SK-N-SH treated with all-trans-retinoic acid at 6 μM for 48 hours (cell line): ENCODE data around the gene SAMD4A.

Experiments used
- ATAC-seq: fragments of 200-7000 bp; cut with Tn5 transposase; 3 replicates; pipeline ENCODE4 v1.9.1; 2020; ENCODE audit warnings: mild to moderate bottlenecking, moderate library complexity
- ARNTL ChIP-seq: fragments of 450-650 bp; formaldehyde crosslinking; IDR thresholded peaks from 2 replicates; pipeline ENCODE4 v1.5.0; 2020; ENCODE audit warnings: low read depth, mild to moderate bottlenecking, moderate library complexity, borderline replicate concordance
- BACH2 ChIP-seq: fragments of 250-450 bp; sonication (Bioruptor Pico); IDR thresholded peaks from 2 replicates; pipeline ENCODE4 v1.9.0; 2021; ENCODE audit warnings: mild to moderate bottlenecking, borderline replicate concordance
- CSDC2 ChIP-seq: fragments of 250-450 bp; sonication (Bioruptor Pico); IDR thresholded peaks from 2 replicates; pipeline ENCODE4 v1.5.0; 2020; ENCODE audit warnings: mild to moderate bottlenecking, moderate library complexity
- ESRRG ChIP-seq: fragments of 250-450 bp; sonication (Bioruptor Pico); IDR thresholded peaks from 2 replicates; pipeline ENCODE4 v1.6.1; 2021; ENCODE audit warnings: mild to moderate bottlenecking
- GLIS3 ChIP-seq: fragments of 250-450 bp; sonication (Bioruptor Pico); IDR thresholded peaks from 2 replicates; pipeline ENCODE4 v1.5.0; 2020; ENCODE audit warnings: mild to moderate bottlenecking, moderate library complexity
- ISL1 ChIP-seq: fragments of 250-450 bp; sonication (Bioruptor Pico); IDR thresholded peaks from 2 replicates; pipeline ENCODE4 v2.1.2; 2022; ENCODE audit warnings: mild to moderate bottlenecking, moderate library complexity
- OSR1 ChIP-seq: fragments of 250-450 bp; sonication (Bioruptor Pico); IDR thresholded peaks from 2 replicates; pipeline ENCODE4 v1.8.0; 2022; ENCODE audit warnings: moderate library complexity, mild to moderate bottlenecking, inconsistent platforms
- PPARA ChIP-seq: fragments of 250-450 bp; sonication (Bioruptor Pico); IDR thresholded peaks from 2 replicates; pipeline ENCODE4 v1.5.0; 2020; ENCODE audit warnings: mild to moderate bottlenecking, borderline replicate concordance
- RARB ChIP-seq: fragments of 250-450 bp; sonication (Bioruptor Pico); IDR thresholded peaks from 2 replicates; pipeline ENCODE4 v1.8.0; 2021; ENCODE audit warnings: mild to moderate bottlenecking, moderate library complexity
- SNAI2 ChIP-seq: fragments of 250-450 bp; sonication (Bioruptor Pico); IDR thresholded peaks from 2 replicates; pipeline ENCODE4 v1.5.0; 2020; ENCODE audit warnings: mild to moderate bottlenecking, moderate library complexity
- TCF4 ChIP-seq: fragments of 250-450 bp; sonication (Bioruptor Pico); IDR thresholded peaks from 2 replicates; pipeline ENCODE4 v1.8.0; 2021; ENCODE audit warnings: mild to moderate bottlenecking, moderate library complexity, borderline replicate concordance
- TOX ChIP-seq: fragments of 250-450 bp; sonication (Bioruptor Pico); IDR thresholded peaks from 2 replicates; pipeline ENCODE4 v1.8.0; 2021; ENCODE audit warnings: mild to moderate bottlenecking, moderate library complexity, borderline replicate concordance
- ZC3H10 ChIP-seq: fragments of 250-450 bp; sonication (Bioruptor Pico); IDR thresholded peaks from 2 replicates; pipeline ENCODE4 v1.5.1; 2021; ENCODE audit warnings: mild to moderate bottlenecking, moderate library complexity
- ZFP3 ChIP-seq: fragments of 250-450 bp; sonication (Bioruptor Pico); IDR thresholded peaks from 2 replicates; pipeline ENCODE4 v1.5.0; 2020; ENCODE audit warnings: mild to moderate bottlenecking, moderate library complexity
- ZFP30 ChIP-seq: fragments of 450-650 bp; formaldehyde crosslinking; IDR thresholded peaks from 2 replicates; pipeline ENCODE4 v1.5.0; 2022; ENCODE audit warnings: mild to moderate bottlenecking, moderate library complexity
- ZNF565 ChIP-seq: fragments of 450-650 bp; formaldehyde crosslinking; conservative IDR thresholded peaks from 2 replicates; pipeline ENCODE4 v1.5.0; 2020; ENCODE audit warnings: low read depth, mild to moderate bottlenecking, moderate library complexity
- ZNF70 ChIP-seq: fragments of 450-650 bp; formaldehyde crosslinking; IDR thresholded peaks from 2 replicates; pipeline ENCODE4 v1.5.0; 2020; ENCODE audit warnings: mild to moderate bottlenecking, moderate library complexity
- ZNF8 ChIP-seq: fragments of 450-650 bp; formaldehyde crosslinking; IDR thresholded peaks from 2 replicates; pipeline ENCODE4 v1.5.0; 2020; ENCODE audit warnings: mild to moderate bottlenecking, moderate library complexity
- TF ChIP-seq, protein P1 (sequence below): fragments of 250-450 bp; sonication (Bioruptor Pico); IDR thresholded peaks from 2 replicates; pipeline ENCODE4 v1.5.1; 2021; ENCODE audit warnings: mild to moderate bottlenecking, moderate library complexity
- TF ChIP-seq, protein P2 (sequence below): fragments of 250-450 bp; sonication (Bioruptor Pico); IDR thresholded peaks from 2 replicates; pipeline ENCODE4 v1.5.1; 2020; ENCODE audit warnings: low read depth, mild to moderate bottlenecking, moderate library complexity
- TF ChIP-seq, protein P3 (sequence below): fragments of 250-450 bp; sonication (Bioruptor Pico); IDR thresholded peaks from 2 replicates; pipeline ENCODE4 v1.5.0; 2020; ENCODE audit warnings: mild to moderate bottlenecking, moderate library complexity
- TF ChIP-seq, protein P4 (sequence below): fragments of 250-450 bp; sonication (Bioruptor Pico); IDR thresholded peaks from 2 replicates; pipeline ENCODE4 v1.8.0; 2021; ENCODE audit warnings: low read depth, mild to moderate bottlenecking, moderate library complexity, borderline replicate concordance

SAMD4A gene

DNA sequence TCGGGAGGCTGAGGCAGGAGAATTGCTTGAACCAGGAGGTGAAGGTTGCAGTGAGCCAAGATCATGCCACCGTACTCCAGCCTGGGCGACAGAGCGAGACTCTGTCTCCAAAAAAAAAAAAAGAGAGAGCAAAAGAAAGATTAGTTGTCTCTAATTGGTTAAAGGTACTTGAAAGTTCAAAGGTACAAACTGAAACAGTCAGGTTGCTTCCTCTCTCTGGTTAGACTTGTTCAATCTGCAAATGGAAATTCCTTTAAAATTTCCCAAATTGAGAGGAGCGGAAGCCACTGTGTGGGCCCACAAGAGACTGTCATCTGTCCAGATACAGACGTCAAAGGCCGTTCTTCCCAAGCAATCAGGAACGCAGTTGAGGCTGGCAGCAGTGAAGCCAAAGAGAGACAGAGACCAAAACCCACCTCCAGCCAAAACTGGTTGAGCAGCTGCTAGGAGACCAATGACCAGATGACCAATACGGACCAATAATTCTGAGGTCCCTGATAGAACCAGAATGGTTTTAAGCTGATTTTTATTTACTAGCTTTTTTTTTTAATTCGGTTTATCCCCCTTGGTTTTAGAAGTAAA is 272.1 kb downstream of the SAMD4A start:
- ATAC-seq: no peak
- TF ChIP-seq ZNF70 (CRISPR knock-in tag) (no peak), ZNF565 (no peak)

DNA sequence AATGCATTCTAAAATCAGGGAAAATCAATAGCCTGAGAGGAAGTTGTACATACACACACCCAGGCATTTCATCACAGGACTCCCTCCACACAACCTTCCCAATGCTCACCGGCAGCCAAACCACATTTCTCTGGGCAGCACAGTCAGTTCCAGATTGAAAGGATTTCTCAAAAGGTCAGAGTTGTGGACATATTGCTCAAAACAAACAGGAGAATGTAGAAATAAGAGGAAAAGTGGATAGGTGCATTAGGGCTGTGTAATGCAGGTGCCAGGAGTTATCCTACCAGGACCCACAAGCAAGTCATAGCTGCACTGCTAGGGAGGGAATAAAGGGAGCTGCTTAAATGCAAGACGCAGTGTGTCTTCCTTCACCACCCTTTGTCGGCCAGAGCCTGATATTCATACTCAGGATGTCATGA is 272.8 kb downstream of the SAMD4A start:
- no peak for TF ChIP-seq TOX
- TF ChIP-seq, all 23 proteins: peak for 0

DNA sequence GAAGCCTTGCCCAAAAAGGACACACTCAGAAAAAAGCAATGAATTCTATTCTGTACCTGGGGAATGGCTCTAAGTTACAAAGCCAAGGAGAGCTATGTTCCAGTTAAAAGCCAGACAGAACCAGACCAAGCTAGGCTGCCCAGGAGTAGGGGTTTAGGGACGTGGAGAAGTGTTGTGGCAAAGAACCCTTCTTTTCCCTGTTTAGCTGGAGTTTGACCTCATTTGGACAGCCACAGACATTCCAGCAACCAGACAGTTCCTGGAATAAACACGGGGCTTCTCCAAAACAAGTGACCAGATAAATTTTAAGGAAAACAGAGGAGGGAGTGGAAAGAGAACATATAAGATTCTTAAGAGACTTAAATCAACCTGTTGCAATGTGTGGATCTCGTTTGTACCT is 273.4 kb downstream of the SAMD4A start:
- ATAC-seq: no peak
- TF ChIP-seq, protein P1, sequence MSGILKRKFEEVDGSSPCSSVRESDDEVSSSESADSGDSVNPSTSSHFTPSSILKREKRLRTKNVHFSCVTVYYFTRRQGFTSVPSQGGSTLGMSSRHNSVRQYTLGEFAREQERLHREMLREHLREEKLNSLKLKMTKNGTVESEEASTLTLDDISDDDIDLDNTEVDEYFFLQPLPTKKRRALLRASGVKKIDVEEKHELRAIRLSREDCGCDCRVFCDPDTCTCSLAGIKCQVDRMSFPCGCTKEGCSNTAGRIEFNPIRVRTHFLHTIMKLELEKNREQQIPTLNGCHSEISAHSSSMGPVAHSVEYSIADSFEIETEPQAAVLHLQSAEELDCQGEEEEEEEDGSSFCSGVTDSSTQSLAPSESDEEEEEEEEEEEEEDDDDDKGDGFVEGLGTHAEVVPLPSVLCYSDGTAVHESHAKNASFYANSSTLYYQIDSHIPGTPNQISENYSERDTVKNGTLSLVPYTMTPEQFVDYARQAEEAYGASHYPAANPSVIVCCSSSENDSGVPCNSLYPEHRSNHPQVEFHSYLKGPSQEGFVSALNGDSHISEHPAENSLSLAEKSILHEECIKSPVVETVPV (CRISPR knock-in tag): no peak
- TF ChIP-seq, protein P2, sequence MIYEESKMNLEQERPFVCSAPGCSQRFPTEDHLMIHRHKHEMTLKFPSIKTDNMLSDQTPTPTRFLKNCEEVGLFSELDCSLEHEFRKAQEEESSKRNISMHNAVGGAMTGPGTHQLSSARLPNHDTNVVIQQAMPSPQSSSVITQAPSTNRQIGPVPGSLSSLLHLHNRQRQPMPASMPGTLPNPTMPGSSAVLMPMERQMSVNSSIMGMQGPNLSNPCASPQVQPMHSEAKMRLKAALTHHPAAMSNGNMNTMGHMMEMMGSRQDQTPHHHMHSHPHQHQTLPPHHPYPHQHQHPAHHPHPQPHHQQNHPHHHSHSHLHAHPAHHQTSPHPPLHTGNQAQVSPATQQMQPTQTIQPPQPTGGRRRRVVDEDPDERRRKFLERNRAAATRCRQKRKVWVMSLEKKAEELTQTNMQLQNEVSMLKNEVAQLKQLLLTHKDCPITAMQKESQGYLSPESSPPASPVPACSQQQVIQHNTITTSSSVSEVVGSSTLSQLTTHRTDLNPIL (CRISPR knock-in tag): no peak
- no peak for TF ChIP-seq BACH2 (CRISPR knock-in tag)
- no peak for TF ChIP-seq ZC3H10 (CRISPR knock-in tag)
- TF ChIP-seq, protein P3, sequence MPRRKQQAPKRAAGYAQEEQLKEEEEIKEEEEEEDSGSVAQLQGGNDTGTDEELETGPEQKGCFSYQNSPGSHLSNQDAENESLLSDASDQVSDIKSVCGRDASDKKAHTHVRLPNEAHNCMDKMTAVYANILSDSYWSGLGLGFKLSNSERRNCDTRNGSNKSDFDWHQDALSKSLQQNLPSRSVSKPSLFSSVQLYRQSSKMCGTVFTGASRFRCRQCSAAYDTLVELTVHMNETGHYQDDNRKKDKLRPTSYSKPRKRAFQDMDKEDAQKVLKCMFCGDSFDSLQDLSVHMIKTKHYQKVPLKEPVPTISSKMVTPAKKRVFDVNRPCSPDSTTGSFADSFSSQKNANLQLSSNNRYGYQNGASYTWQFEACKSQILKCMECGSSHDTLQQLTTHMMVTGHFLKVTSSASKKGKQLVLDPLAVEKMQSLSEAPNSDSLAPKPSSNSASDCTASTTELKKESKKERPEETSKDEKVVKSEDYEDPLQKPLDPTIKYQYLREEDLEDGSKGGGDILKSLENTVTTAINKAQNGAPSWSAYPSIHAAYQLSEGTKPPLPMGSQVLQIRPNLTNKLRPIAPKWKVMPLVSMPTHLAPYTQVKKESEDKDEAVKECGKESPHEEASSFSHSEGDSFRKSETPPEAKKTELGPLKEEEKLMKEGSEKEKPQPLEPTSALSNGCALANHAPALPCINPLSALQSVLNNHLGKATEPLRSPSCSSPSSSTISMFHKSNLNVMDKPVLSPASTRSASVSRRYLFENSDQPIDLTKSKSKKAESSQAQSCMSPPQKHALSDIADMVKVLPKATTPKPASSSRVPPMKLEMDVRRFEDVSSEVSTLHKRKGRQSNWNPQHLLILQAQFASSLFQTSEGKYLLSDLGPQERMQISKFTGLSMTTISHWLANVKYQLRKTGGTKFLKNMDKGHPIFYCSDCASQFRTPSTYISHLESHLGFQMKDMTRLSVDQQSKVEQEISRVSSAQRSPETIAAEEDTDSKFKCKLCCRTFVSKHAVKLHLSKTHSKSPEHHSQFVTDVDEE: no peak
- TF ChIP-seq RARB: no peak
- TF ChIP-seq ARNTL (CRISPR knock-in tag): no peak
- no peak for TF ChIP-seq ESRRG (CRISPR knock-in tag)
- TF ChIP-seq SNAI2: no peak
- TF ChIP-seq, protein P4, sequence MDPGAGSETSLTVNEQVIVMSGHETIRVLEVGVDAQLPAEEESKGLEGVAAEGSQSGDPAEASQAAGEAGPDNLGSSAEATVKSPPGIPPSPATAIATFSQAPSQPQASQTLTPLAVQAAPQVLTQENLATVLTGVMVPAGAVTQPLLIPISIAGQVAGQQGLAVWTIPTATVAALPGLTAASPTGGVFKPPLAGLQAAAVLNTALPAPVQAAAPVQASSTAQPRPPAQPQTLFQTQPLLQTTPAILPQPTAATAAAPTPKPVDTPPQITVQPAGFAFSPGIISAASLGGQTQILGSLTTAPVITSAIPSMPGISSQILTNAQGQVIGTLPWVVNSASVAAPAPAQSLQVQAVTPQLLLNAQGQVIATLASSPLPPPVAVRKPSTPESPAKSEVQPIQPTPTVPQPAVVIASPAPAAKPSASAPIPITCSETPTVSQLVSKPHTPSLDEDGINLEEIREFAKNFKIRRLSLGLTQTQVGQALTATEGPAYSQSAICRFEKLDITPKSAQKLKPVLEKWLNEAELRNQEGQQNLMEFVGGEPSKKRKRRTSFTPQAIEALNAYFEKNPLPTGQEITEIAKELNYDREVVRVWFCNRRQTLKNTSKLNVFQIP (CRISPR knock-in tag): no peak
- no peak for TF ChIP-seq ZNF70 (CRISPR knock-in tag)
- TF ChIP-seq OSR1 (CRISPR knock-in tag): no peak
- TF ChIP-seq ZFP3 (CRISPR knock-in tag): no peak
- no peak for TF ChIP-seq ZNF565
- no peak for TF ChIP-seq ISL1
- no peak for TF ChIP-seq PPARA (CRISPR knock-in tag)
- TF ChIP-seq, all 23 proteins: peak for 0

More for the DNA sequence above, 272.8 kb downstream of the SAMD4A start:
- no peak for ATAC-seq

DNA sequence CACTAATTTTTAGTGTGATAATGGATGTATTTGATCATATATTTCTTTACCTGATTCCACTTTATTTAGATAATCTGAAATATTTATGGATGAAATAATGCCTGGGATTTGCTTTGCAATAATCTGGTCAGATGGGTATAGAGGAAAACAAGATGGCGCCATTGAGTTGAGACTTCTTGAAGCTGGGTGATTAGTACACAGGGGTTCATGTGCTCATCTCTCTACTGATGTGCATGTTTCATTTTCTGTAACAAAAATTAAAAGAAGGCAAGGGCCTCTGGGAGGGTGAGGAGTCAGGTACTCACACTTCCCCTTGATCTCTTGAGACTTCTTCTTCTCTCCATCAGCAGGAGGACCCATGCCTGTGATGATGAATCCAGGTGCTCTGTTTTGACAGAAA is 273.9 kb downstream of the SAMD4A start:
- no peak for ATAC-seq
- no peak for TF ChIP-seq ZC3H10 (CRISPR knock-in tag)
- TF ChIP-seq, protein P2 (CRISPR knock-in tag): no peak
- no peak for TF ChIP-seq ZFP3 (CRISPR knock-in tag)
- no peak for TF ChIP-seq SNAI2
- TF ChIP-seq, protein P1 (CRISPR knock-in tag): no peak
- TF ChIP-seq ZNF70 (CRISPR knock-in tag): no peak
- no peak for TF ChIP-seq ZNF8 (CRISPR knock-in tag)
- TF ChIP-seq, protein P4 (CRISPR knock-in tag): no peak
- no peak for TF ChIP-seq ZNF565
- TF ChIP-seq GLIS3 (CRISPR knock-in tag): no peak
- TF ChIP-seq ESRRG (CRISPR knock-in tag): no peak
- TF ChIP-seq BACH2 (CRISPR knock-in tag): no peak
- TF ChIP-seq TCF4 (CRISPR knock-in tag): no peak
- TF ChIP-seq ISL1: no peak
- no peak for TF ChIP-seq CSDC2
- no peak for TF ChIP-seq ZFP30 (CRISPR knock-in tag)
